Measurements from ENCODE around the gene PCK2. TPM values are rescaled to one million over a fixed set of nuclear protein-coding genes. Genes with fewer than 3 reads are reported as not detected.

PCK2 gene
- total and polyA plus RNA-seq, 2 of the 8 experiments (the other 6 are each of a cell fraction or from before 2014, with no cell fraction given) = 81.9 to 115 TPM

- WGBS, 2 experiments (ENCODE audit: extremely low coverage in 1 of 2, insufficient coverage in 1 of 2, insufficient read length in 1 of 2, insufficient replicate concordance in 2 of 2, low coverage in 1 of 2, low lambda C conversion rate in 2 of 2, missing lambda C conversion rate in 1 of 2) = 92% methylated on average over 13 of the region's 13 CpGs; no CpG with 5 or more reads in 1 of the 2 experiments
- no peak for FAIRE-seq
- no peak overlapping the region for H2BK15ac ChIP-seq (ENCODE audit: low read length)
- no peak overlapping the region for H2BK12ac ChIP-seq (ENCODE audit: low read depth, low read length)
- no peak overlapping the region for H3K14ac ChIP-seq (ENCODE audit: insufficient read length)
- H3K27ac ChIP-seq (ENCODE audit: low read depth, low read length) = no peak overlapping the region
- no peak overlapping the region for H4K8ac ChIP-seq (ENCODE audit: extremely low read depth, insufficient read depth, low read length)
- H3K4me3 ChIP-seq (ENCODE audit: extremely low read depth in 1 of 4, insufficient read depth in 2 of 4, low read depth in 3 of 4, low read length in 4 of 4) = no peak overlapping the region
- H3K79me1 ChIP-seq (ENCODE audit: low read depth, low read length) = peaks cover 4% of the 10 kb centered on the region; the same call in 1 of the 2 replicates
- H3K56ac ChIP-seq (replicated peaks; ENCODE audit: insufficient read length, low read depth, low read length) = no peak overlapping the region
- H3K9me3 ChIP-seq (ENCODE audit: insufficient read depth in 2 of 2, low read depth in 1 of 2, low read length in 1 of 2) = no peaks in the 10 kb centered on the region
- H2BK120ac ChIP-seq (replicated peaks; ENCODE audit: low read depth, low read length) = no peak overlapping the region
- H4K20me1 ChIP-seq (replicated peaks in 1 of 2; ENCODE audit: control insufficient read depth in 1 of 2, insufficient read depth in 2 of 2, low read length in 2 of 2) = peaks cover 0 to 1% of the 10 kb centered on the region in 2 experiments
- H3K4me1 ChIP-seq (replicated peaks in 1 of 4; ENCODE audit: control insufficient read depth in 3 of 4, insufficient read depth in 4 of 4, low read length in 3 of 4) = peaks cover 0 to 10% (median 7%) of the 10 kb centered on the region in 4 experiments; a peak in 5 of 7 replicates
- H4K5ac ChIP-seq (ENCODE audit: insufficient read length, low read depth, low read length) = no peak overlapping the region
- no peak overlapping the region for H2BK20ac ChIP-seq (ENCODE audit: low read length)
- no peak overlapping the region for H3K18ac ChIP-seq (ENCODE audit: extremely low read depth, low read length)
- H3K9ac ChIP-seq (replicated peaks in 1 of 4; ENCODE audit: extremely low read depth in 1 of 4, low read depth in 3 of 4, low read length in 3 of 4) = no peak overlapping the region
- POLR2A ChIA-PET (ENCODE audit: partially characterized antibody) = interaction anchor here (0.6 to 10.5 kb wide), 18 partner anchors 8 to 132 kb away, joined by 3 to 118 read pairs (median 6); partner anchors contain the start of genes DCAF11, IRF9, NRL and PSME2
- no peak for DNase-seq (ENCODE audit: low read depth in 1 of 2, low spot score in 2 of 2)
- H4K91ac ChIP-seq (replicated peaks; ENCODE audit: insufficient read length, low read length) = no peak overlapping the region
- no peak overlapping the region for H2AFZ ChIP-seq (ENCODE audit: low read length)
- H3K23me2 ChIP-seq (ENCODE audit: low read depth, low read length) = peaks cover 8% of the 10 kb centered on the region; the same call in 1 of the 2 replicates
- H3K23ac ChIP-seq (ENCODE audit: insufficient read length) = no peak overlapping the region
- H2AK5ac ChIP-seq (ENCODE audit: low read depth, low read length) = no peak overlapping the region
- H3K36me3 ChIP-seq (ENCODE audit: control insufficient read depth in 2 of 4, insufficient read depth in 4 of 4, low read length in 3 of 4) = peaks cover 8 to 25% (median 14%) of the 10 kb centered on the region in 4 experiments; a peak in 6 of 8 replicates
- no peak overlapping the region for H3K4ac ChIP-seq (replicated peaks; ENCODE audit: insufficient read length, low read depth, low read length)
- H3K79me2 ChIP-seq (ENCODE audit: control insufficient read depth in 1 of 2, insufficient read depth in 2 of 2, low read length in 2 of 2) = peaks cover 0 to 12% of the 10 kb centered on the region in 2 experiments; a peak in 2 of 4 replicates
- no peaks in the 10 kb centered on the region for H3K27me3 ChIP-seq (replicated peaks in 1 of 4; ENCODE audit: control insufficient read depth in 3 of 4, extremely low read depth in 1 of 4, insufficient read depth in 3 of 4, low read length in 3 of 4)
- CTCF ChIA-PET (ENCODE audit: partially characterized antibody) = interaction anchor here (0.6 to 3.1 kb wide), 6 partner anchors 13 to 81 kb away, joined by 3 to 18 read pairs (median 4); partner anchors contain the start of gene IRF9
- no peak overlapping the region for H3K4me2 ChIP-seq (ENCODE audit: insufficient read depth in 1 of 2, low read depth in 2 of 2, low read length in 2 of 2)
- H2BK5ac ChIP-seq (ENCODE audit: low read depth, low read length) = no peak overlapping the region
- TF ChIP-seq CEBPB (IDR thresholded peaks at IDR 0.05; ENCODE audit: low read depth, low read length) (no peak), MAFK (IDR thresholded peaks at IDR 0.05; ENCODE audit: low read depth, low read length) (no peak), CBX8 (IDR thresholded peaks at IDR 0.05; ENCODE audit: borderline replicate concordance, low read depth, low read length) (no peak), BACH1 (IDR thresholded peaks at IDR 0.05; ENCODE audit: low read length) (no peak), BRCA1 (IDR thresholded peaks at IDR 0.05; ENCODE audit: low read depth, low read length) (no peak), SIX5 (IDR thresholded peaks at IDR 0.05; ENCODE audit: low read depth, low read length) (no peak), HDAC6 (IDR thresholded peaks at IDR 0.05; ENCODE audit: low read depth, low read length) (no peak), POLR2A (IDR thresholded peaks at IDR 0.05; ENCODE audit: control extremely low read depth in 1 of 2, low read depth in 2 of 2, low read length in 2 of 2) (no peak), USF2 (IDR thresholded peaks at IDR 0.05; ENCODE audit: low read length) (no peak)
Measured at GRCh38 chr14:24138396-24139271, 44.5 kb downstream of the PCK2 start.

All from H1 (cell line).